Stimulated activated CD8-positive, alpha-beta memory T cell treated with anti-CD3 and anti-CD28 coated beads, Interleukin-4, amount 100 ng/mL, for 4 hours (primary cell): ENCODE data around the gene IRF9.

Experiments
- DNase-seq, 2 donors: peaks; one replicate each; pipeline ENCODE4 v3.0.0-alpha.2; 2020; ENCODE audit warnings: low read depth in 2 of 2, low spot score in 1 of 2

IRF9 gene

GRCh38 chr14:24176599-24176998 lies 15.5 kb downstream of the IRF9 start:
- no peak for DNase-seq

- no peak for DNase-seq
Measured at GRCh38 chr14:24177041-24177825, 16.2 kb downstream of the IRF9 start.

- DNase-seq, result no peak
Measured at GRCh38 chr14:24177891-24178290, 16.8 kb downstream of the IRF9 start.

- DNase-seq, result no peak
Measured at GRCh38 chr14:24178399-24179178, 17.5 kb downstream of the IRF9 start.

GRCh38 chr14:24179294-24179960 lies 18.4 kb downstream of the IRF9 start:
- no peak for DNase-seq

- DNase-seq, result no peak
Measured at GRCh38 chr14:24179961-24180796, 19.1 kb downstream of the IRF9 start.

- DNase-seq, result no peak
Measured at GRCh38 chr14:24181371-24182077, 20.5 kb downstream of the IRF9 start.

- DNase-seq, result no peak
Measured at GRCh38 chr14:24182110-24182882, 21.2 kb downstream of the IRF9 start.

- no peak for DNase-seq
Measured at GRCh38 chr14:24183014-24183481, 22.0 kb downstream of the IRF9 start.

GRCh38 chr14:24184104-24184970 lies 23.3 kb downstream of the IRF9 start:
- DNase-seq, result no peak

- no peak for DNase-seq
Measured at GRCh38 chr14:24185026-24185425, 24.0 kb downstream of the IRF9 start.

GRCh38 chr14:24185741-24186140 lies 24.7 kb downstream of the IRF9 start:
- DNase-seq, result no peak

GRCh38 chr14:24186831-24187538 lies 25.9 kb downstream of the IRF9 start:
- no peak for DNase-seq

- no peak for DNase-seq
Measured at GRCh38 chr14:24187539-24187915, 26.5 kb downstream of the IRF9 start.

- peak; percentile 89 to 92 for DNase-seq
Measured at GRCh38 chr14:24188251-24189058, 27.4 kb downstream of the IRF9 start, which contains the start of gene IPO4. Gene IPO4 (minus strand): TSS chr14:24188816. CDS start chr14:24188787, 29 bp downstream.

- no peak for DNase-seq
Measured at GRCh38 chr14:24189059-24189375, 28.0 kb downstream of the IRF9 start.

GRCh38 chr14:24189460-24189859 lies 28.4 kb downstream of the IRF9 start:
- no peak for DNase-seq
